Epithelial cell of proximal tubule (primary cell): ENCODE data around the gene MRPL32. TPM values are rescaled to one million over a fixed set of nuclear protein-coding genes. Genes with fewer than 3 reads are reported as not detected.

Source experiments
- DNase-seq: peaks from one replicate; pipeline ENCODE4 v3.0.0-alpha.2; 2011; ENCODE audit warnings: low read depth
- H3K4me3 ChIP-seq: 2 replicates; pipeline ENCODE4 v1.5.1; 2011; ENCODE audit warnings: low read depth, mild to moderate bottlenecking, low read length
- total RNA-seq: library from RNA; depleted of rRNA; stranded (reverse); fragments of >200 nt; gene quantifications from 2 replicates; pipeline ENCODE4 v1.2.3, GENCODE V29; 2015
- TF ChIP-seq, protein P1 (sequence below): conservative IDR thresholded peaks from 2 replicates; pipeline ENCODE4 v1.5.1; 2012; ENCODE audit warnings: low read depth, mild to moderate bottlenecking, low read length

Gene MRPL32
- total RNA-seq, 1 donor from 2014 or later, result 97.2 TPM

DNA sequence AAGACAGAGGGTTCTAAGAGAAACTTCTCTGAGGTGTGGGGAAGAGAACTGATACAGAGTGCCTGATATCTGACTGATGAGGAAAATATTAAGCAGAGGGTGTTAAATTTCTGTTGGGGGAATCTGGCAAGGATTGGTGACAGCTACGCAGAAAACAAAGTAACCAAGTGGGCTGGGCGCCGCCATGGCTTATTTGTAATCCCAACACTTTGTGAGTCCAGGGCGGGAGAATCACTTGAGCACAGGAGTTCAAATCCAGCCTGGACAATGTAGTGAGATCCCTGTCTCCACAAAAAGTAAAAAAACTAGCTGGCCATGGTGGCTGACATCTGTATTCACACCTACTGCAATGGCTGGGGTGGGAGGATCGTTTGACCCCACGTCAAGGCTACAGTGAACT is 18.2 kb upstream of the MRPL32 start:
- TF ChIP-seq, protein P1, sequence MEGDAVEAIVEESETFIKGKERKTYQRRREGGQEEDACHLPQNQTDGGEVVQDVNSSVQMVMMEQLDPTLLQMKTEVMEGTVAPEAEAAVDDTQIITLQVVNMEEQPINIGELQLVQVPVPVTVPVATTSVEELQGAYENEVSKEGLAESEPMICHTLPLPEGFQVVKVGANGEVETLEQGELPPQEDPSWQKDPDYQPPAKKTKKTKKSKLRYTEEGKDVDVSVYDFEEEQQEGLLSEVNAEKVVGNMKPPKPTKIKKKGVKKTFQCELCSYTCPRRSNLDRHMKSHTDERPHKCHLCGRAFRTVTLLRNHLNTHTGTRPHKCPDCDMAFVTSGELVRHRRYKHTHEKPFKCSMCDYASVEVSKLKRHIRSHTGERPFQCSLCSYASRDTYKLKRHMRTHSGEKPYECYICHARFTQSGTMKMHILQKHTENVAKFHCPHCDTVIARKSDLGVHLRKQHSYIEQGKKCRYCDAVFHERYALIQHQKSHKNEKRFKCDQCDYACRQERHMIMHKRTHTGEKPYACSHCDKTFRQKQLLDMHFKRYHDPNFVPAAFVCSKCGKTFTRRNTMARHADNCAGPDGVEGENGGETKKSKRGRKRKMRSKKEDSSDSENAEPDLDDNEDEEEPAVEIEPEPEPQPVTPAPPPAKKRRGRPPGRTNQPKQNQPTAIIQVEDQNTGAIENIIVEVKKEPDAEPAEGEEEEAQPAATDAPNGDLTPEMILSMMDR, result no peak
- no peak overlapping the region for H3K4me3 ChIP-seq

DNA sequence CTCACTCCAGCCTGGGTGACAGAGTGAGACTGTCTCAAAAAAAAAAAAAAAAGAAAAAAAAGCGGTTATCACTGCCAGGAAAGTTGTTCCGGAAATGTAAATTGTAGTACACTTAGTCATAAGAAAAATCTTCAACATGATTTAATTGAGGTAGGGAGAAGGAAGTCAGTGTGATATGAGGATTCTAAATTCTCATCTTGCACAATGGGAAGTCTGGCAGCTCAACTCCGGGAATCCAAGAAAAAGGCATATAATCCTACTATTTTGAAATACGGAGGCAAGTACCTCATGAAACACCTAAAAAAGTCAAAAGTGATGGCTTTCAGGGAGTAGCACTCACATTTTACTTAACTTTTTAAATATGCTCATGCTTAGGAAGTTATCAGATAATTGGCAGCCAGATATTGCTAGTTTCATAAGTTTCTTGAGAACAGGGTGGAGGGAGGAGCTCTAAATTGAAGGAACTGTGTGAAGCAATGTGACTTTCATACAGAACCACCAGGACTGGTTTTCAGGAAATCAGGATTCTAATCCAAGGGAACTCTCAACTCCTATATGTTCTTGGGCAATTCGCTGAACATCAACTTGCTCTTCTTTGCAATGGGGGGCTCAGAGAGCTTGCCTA is 17.6 kb upstream of the MRPL32 start:
- TF ChIP-seq, protein P1, result no peak
- DNase-seq, result no peak
- no peak overlapping the region for H3K4me3 ChIP-seq

More for the DNA sequence above, 18.2 kb upstream of the MRPL32 start:
- no peak for DNase-seq

DNA sequence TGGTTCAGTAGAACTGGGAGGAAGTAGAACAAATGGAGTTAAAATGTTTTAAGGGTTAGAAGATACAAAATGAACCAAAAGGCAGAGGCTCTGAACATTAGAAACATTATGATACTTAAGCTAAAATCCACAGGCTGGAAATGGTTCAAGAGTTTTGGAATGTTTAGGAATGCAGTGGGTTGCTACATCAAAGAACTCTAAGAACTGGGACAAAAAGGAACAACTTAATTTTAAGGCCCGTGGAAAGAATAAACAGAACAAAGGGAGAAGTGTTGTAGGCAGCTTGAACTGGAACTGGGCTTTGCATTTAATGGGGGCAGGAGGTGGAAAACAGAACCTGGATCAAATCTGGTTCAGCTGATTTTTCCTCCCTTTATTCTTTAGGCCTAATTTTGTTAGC is 16.8 kb upstream of the MRPL32 start:
- H3K4me3 ChIP-seq, result no peak overlapping the region
- TF ChIP-seq, protein P1, result no peak
- DNase-seq, result no peak

DNA sequence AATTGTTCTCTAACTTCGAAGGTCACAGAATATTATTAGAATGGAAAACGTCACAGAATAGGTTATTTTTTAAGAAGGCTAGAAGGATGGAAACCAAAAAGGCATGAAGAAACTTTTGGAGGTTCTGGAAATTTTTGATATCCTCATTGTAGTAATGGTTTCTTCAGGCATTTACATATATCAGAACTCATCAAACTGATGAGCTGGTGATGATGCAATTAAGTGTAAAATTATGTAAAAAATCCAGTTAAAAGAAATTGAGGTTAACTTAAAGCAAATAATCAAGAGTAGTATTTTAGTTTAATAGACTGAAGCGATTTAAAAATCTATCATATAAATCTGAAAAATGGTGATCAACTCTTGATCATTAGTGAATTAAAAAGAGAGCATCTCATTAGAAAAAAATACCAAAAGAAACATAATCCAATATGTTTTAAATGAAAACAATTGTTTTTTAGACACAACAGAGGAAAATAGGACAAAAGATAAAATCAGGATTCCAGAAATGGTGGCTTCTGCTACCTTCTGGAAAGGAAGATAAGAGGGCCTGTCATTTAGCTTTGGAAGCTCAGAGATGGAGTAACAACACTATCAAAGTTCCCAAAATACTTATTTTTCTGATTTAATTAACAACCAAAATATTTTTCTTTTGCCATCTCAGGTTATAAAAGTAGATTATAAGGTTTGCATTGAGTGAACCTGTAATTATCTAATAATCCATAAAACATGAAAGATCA is 10.0 kb upstream of the MRPL32 start:
- TF ChIP-seq, protein P1, result no peak
- no peak overlapping the region for H3K4me3 ChIP-seq
- DNase-seq, result no peak

DNA sequence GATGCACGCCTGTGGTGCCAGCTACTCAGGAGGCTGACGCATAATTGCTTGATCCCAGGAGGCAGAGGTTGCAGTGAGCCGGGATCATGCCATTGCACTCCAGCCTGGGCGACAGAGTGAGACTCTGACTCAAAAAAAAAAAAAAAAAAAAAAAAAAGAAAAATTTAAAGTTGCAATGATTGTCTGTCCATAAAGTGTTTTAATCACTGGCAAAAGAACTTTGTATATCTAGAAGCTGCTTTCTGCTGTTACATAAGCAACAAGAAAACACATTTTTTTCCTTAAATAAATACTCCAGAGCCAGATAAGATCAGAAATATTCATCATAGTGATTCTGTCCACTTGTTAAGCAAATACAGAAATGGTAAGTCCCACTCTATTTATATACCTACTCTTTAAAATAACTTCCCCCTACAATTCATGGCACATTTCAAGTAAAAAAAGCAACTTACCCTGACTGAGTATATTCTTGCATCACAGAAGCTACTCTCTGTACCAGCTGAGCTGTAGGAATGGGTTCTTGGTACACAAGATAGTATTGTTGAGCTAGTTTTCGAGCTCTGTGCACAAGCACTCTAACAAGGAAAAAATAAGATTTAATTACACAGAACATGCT is 7.8 kb upstream of the MRPL32 start:
- no peak for DNase-seq
- H3K4me3 ChIP-seq, result no peak overlapping the region
- TF ChIP-seq, protein P1, result no peak

DNA sequence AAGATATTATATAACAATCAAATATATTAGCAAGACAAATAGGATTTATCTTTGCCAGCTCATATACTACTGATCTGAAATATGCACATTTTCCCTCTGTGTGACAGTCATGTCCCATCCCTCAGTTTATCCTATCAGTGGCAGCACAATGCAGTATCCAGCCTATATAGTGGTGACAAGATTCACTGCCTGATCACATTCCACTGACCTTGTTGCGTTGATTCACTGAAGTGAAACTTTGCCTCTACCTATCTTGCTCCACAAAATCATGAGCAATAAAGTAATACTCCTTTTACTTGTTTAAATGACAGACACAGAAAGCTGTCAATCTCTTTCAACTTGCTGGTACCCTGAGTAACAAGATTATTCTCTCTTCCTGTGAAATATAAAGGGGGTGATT is 6.5 kb upstream of the MRPL32 start:
- TF ChIP-seq, protein P1, result no peak
- no peak overlapping the region for H3K4me3 ChIP-seq
- DNase-seq, result no peak
